Tibial artery (tissue), 4 donors: ENCODE measurements around the gene ERICH6.
A peak's percentile ranks its signal among the peaks of the same experiment; 100 is the strongest.

ENCODE experiments used
- DNase-seq, 2 donors: peaks; one replicate each; pipeline ENCODE4 v3.0.0-alpha.2; 2019
- H3K27ac ChIP-seq, 2 donors: fragments of 200-600 bp; sonication (generic) in 1 of 2; 1 replicate in 1 of 2; 2 replicates in 1 of 2; pipeline ENCODE4 v1.5.1; 2018 to 2019; ENCODE audit warnings: mild to moderate bottlenecking in 1 of 2
- H3K27me3 ChIP-seq, 2 donors: fragments of 200-600 bp; sonication (generic) in 1 of 2; one replicate each; pipeline versions ENCODE4 v1.5.1 to v1.6.0; 2016 to 2019
- H3K36me3 ChIP-seq, 3 donors: fragments of 200-600 bp; sonication (generic) in 2 of 3; one replicate each; pipeline ENCODE4 v1.5.1; 2016 to 2019; ENCODE audit warnings: mild to moderate bottlenecking in 2 of 3
- H3K4me1 ChIP-seq, 4 donors: fragments of 200-600 bp; sonication (generic) in 2 of 4; 1 replicate in 3 of 4; 2 replicates in 1 of 4; pipeline ENCODE4 v1.5.1; 2016 to 2019
- H3K4me3 ChIP-seq, 2 donors: fragments of 200-600 bp; sonication (generic) in 1 of 2; 1 replicate in 1 of 2; 2 replicates in 1 of 2; pipeline ENCODE4 v1.5.1; 2018 to 2019; ENCODE audit warnings: mild to moderate bottlenecking in 2 of 2
- H3K9me3 ChIP-seq, 3 donors: fragments of 200-600 bp; sonication (generic) in 1 of 3; one replicate each; pipeline ENCODE4 v1.5.1; 2016 to 2019
- CTCF ChIP-seq, 2 experiments: fragments of 200-600 bp in 1 of 2; fragments of 450-650 bp in 1 of 2; IDR thresholded peaks; one replicate each; pipeline ENCODE4 v1.5.1; 2017 to 2019; ENCODE audit warnings: antibody characterized with exemption in 2 of 2, mild to moderate bottlenecking in 1 of 2, moderate library complexity in 1 of 2
- intact Hi-C: fragments of 100-400 bp; cut with DNase I; formaldehyde crosslinking; loops from one replicate; pipeline ENCODE4 v1.15.0; 2023; ENCODE audit warnings: low total_unique reads

Gene ERICH6

GRCh38 chr3:150710097-150710496 lies 6.4 kb upstream of the ERICH6 start:
- Histone ChIP-seq H3K27ac (no peak overlapping the region), H3K4me3 (no peak overlapping the region), H3K36me3 (peaks cover 0 to 8% (median 5%) of the 10 kb centered on the region in 3 donors), H3K4me1 (peaks cover 0 to 1% (median 0%) of the 10 kb centered on the region in 4 donors), H3K9me3 (peaks cover 0 to 3% (median 0%) of the 10 kb centered on the region in 3 donors), H3K27me3 (no peaks in the 10 kb centered on the region)
- TF ChIP-seq CTCF (IDR thresholded peaks at IDR 0.05) = no peak
- intact Hi-C loops = no loop called here
- DNase-seq = no peak

DNA sequence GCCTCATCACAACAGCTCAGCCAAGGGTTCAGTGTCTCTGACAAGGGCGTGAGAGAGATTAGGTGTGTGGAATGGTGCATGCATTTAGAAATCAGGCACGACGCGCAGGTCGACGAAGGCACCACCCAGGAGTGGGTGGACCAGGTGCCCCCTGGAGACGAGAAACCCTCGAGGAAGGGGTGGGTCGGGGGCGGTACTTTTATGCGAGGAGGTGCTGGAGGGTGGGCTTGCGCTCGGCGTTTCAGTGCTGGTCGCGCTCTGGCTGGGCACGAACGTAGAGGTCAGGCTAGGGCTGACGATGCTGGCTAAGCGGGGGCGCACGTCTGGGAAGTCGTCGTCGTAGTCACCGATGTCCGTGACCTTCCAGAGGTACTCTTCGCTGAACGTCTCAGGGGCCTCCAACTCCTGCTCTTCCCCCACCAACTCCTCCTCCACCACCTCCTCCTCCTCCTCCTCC lies 393 bp downstream of the ERICH6 start:
- peak overlapping the region; percentile 56 to 67 for H3K4me3 ChIP-seq
- intact Hi-C loops = no loop called here
- H3K27ac ChIP-seq = peak overlapping the region; percentile 72 to 78
- peaks cover 0 to 10% (median 7%) of the 10 kb centered on the region in 4 donors for H3K4me1 ChIP-seq
- H3K36me3 ChIP-seq = no peaks in the 10 kb centered on the region
- TF ChIP-seq CTCF (IDR thresholded peaks at IDR 0.05) = no peak
- no peaks in the 10 kb centered on the region for H3K9me3 ChIP-seq
- peak in 1 of 2 donors; percentile 27 for DNase-seq
- H3K27me3 ChIP-seq = no peaks in the 10 kb centered on the region

DNA sequence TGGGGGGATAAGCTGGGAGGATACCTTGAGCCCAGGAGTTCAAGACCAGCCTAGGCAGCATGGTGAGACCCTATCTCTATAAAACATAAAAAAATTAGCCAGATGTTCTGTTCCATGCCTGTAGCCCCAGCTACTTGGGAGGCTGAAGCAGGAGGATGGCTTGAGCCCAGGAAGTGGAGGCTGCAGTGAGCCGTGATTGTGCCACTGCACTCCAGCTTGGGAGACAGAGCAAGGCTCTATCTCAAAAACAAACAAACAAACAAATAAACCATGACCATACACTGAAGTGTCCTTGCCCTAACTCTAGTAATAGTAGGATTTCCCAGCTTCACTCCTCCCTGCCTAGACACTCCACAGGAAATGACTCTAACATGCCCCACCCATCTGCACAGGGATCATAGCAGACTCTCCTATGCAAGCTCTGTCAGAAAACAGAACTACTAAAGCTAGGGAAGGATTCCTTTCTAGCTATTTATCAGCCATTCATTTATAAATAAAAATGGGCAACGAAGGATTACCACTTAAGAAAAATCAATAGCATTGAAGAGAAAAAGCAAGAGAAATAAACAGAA lies 4.6 kb downstream of the ERICH6 start:
- intact Hi-C loops = no loop called here

DNA sequence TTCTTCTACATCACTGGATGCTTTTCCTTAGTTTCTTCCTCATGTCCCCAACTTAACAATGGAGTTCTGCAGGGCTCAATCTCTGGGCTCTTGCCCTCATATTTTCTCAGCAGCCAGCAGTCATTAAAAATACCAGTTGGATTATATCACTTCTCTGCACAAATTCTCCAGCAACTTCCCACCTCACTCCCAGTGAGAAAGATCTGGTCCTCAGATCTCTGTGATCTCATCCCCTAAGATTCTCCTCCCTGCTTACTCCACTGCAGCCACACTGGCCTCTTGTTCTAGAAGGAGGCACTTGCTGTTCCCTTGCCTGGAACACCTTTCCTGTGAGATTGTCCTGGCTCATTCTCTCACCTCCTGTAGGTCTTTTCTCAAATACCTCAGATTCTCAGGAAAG lies 6.1 kb downstream of the ERICH6 start:
- H3K27ac ChIP-seq = no peak overlapping the region
- intact Hi-C loops = no loop called here

More for the DNA sequence above, 4.6 kb downstream of the ERICH6 start:
- Histone ChIP-seq H3K27me3 (no peaks in the 10 kb centered on the region), H3K36me3 (no peaks in the 10 kb centered on the region), H3K27ac (no peak overlapping the region), H3K4me1 (peaks cover 0 to 1% (median 0%) of the 10 kb centered on the region in 4 donors), H3K4me3 (no peak overlapping the region), H3K9me3 (no peaks in the 10 kb centered on the region)
- DNase-seq = peak in 1 of 2 donors; percentile 26
- no peak for TF ChIP-seq CTCF (IDR thresholded peaks at IDR 0.05)

GRCh38 chr3:150691414-150692040 lies 12.2 kb downstream of the ERICH6 start:
- Histone ChIP-seq H3K36me3 (no peaks in the 10 kb centered on the region), H3K4me1 (no peaks in the 10 kb centered on the region), H3K4me3 (no peak overlapping the region), H3K27me3 (no peaks in the 10 kb centered on the region), H3K27ac (no peak overlapping the region), H3K9me3 (no peaks in the 10 kb centered on the region)
- DNase-seq = no peak
- no peak for TF ChIP-seq CTCF (IDR thresholded peaks at IDR 0.05)
- intact Hi-C loops = no loop called here

More for the DNA sequence above, 6.1 kb downstream of the ERICH6 start:
- no peak for TF ChIP-seq CTCF (IDR thresholded peaks at IDR 0.05)
- Histone ChIP-seq H3K36me3 (no peaks in the 10 kb centered on the region), H3K9me3 (no peaks in the 10 kb centered on the region), H3K4me1 (no peaks in the 10 kb centered on the region), H3K27me3 (no peaks in the 10 kb centered on the region), H3K4me3 (no peak overlapping the region)
- no peak for DNase-seq
